PC-9 (cell line): ENCODE data around the gene NUF2. TPM values are rescaled to one million over a fixed set of nuclear protein-coding genes. Genes with fewer than 3 reads are reported as not detected.

Experiments
- BruUV-seq: library from RNA; stranded (reverse); fragments of 400-500 nt; replicated peaks from 2 replicates; lab custom pipeline; 2021; lab: Mats Ljungman, UMichigan
- CTCF ChIA-PET: fragments of 300-600 bp; sonication (Branson Sonifier 250); formaldehyde crosslinking; loops from one replicate; lab custom pipeline; 2022; ENCODE audit warnings: antibody characterized with exemption; lab: Charles Lee
- POLR2A ChIA-PET: fragments of 300-600 bp; sonication (Branson Sonifier 250); formaldehyde crosslinking; loops from one replicate; lab custom pipeline; 2022; ENCODE audit warnings: antibody characterized with exemption; ENCODE audit not compliant: unreplicated experiment; lab: Charles Lee
- DNase-seq, 2 experiments: peaks; one replicate each; pipeline versions ENCODE4 v3.0.0 to v3.0.0-alpha.2; 2015 to 2022; ENCODE audit warnings: mixed read lengths in 1 of 2
- H2AFZ ChIP-seq: fragments of 200-600 bp; sonication (generic); 2 replicates; pipeline ENCODE4 v1.8.1; 2017; ENCODE audit warnings: antibody characterized with exemption
- H3F3A ChIP-seq: fragments of 200-600 bp; sonication (generic); 2 replicates; pipeline ENCODE4 v1.8.1; 2017; ENCODE audit warnings: antibody characterized with exemption, mild to moderate bottlenecking, low read depth; ENCODE audit not compliant: insufficient read depth
- H3K27ac ChIP-seq: fragments of 200-600 bp; sonication (generic); 2 replicates; pipeline ENCODE4 v1.6.1; 2016; ENCODE audit warnings: mixed run types
- H3K27me3 ChIP-seq: fragments of 200-600 bp; sonication (generic); 2 replicates; pipeline ENCODE4 v1.6.1; 2016; ENCODE audit warnings: low read depth, mixed run types; ENCODE audit not compliant: insufficient read depth
- H3K36me3 ChIP-seq: fragments of 200-600 bp; sonication (generic); 2 replicates; pipeline ENCODE4 v1.6.1; 2016; ENCODE audit warnings: low read depth, mixed run types
- H3K4me1 ChIP-seq: fragments of 200-600 bp; sonication (generic); replicated peaks from 2 replicates; pipeline ENCODE4 v1.6.1; 2016; ENCODE audit warnings: mixed run types; ENCODE audit not compliant: insufficient read depth
- H3K4me2 ChIP-seq: fragments of 200-600 bp; sonication (generic); 2 replicates; pipeline ENCODE4 v1.6.1; 2017; ENCODE audit warnings: mixed run types
- H3K4me3 ChIP-seq: fragments of 200-600 bp; sonication (generic); 2 replicates; pipeline ENCODE4 v1.6.1; 2016; ENCODE audit warnings: mixed run types
- H3K79me2 ChIP-seq: fragments of 200-600 bp; sonication (generic); 2 replicates; pipeline ENCODE4 v1.6.1; 2017; ENCODE audit warnings: low read depth, mixed run types
- H3K9me2 ChIP-seq: fragments of 200-600 bp; sonication (generic); 2 replicates; pipeline ENCODE4 v1.8.1; 2017; ENCODE audit warnings: mild to moderate bottlenecking; ENCODE audit not compliant: insufficient read depth
- H3K9me3 ChIP-seq: fragments of 200-600 bp; sonication (generic); 2 replicates; pipeline ENCODE4 v1.8.1; 2016; ENCODE audit warnings: low read depth; ENCODE audit not compliant: insufficient read depth
- H4K20me1 ChIP-seq: fragments of 200-600 bp; sonication (generic); 2 replicates; pipeline ENCODE4 v1.8.1; 2017; ENCODE audit not compliant: insufficient read depth
- CTCF ChIP-seq: fragments of 200-600 bp; sonication (generic); conservative IDR thresholded peaks from 2 replicates; pipeline ENCODE4 v1.6.1; 2017; ENCODE audit warnings: mixed run types, antibody characterized with exemption, mild to moderate bottlenecking, moderate library complexity
- EZH2 ChIP-seq: fragments of 200-600 bp; sonication (generic); IDR thresholded peaks from 2 replicates; pipeline ENCODE4 v1.8.0; 2017; ENCODE audit warnings: antibody characterized with exemption, low read depth
- intact Hi-C: fragments of 100-400 bp; cut with micrococcal nuclease; formaldehyde crosslinking; loops from one replicate; pipeline ENCODE4 v1.10.0; 2022; ENCODE audit not compliant: unreplicated experiment
- total RNA-seq: library from RNA; stranded (reverse); gene quantifications from 2 replicates; pipeline ENCODE4 v1.2.3, GENCODE V29; 2021

The NUF2 gene
- total RNA-seq, 1 experiment from 2014 or later = 33.3 TPM

DNA sequence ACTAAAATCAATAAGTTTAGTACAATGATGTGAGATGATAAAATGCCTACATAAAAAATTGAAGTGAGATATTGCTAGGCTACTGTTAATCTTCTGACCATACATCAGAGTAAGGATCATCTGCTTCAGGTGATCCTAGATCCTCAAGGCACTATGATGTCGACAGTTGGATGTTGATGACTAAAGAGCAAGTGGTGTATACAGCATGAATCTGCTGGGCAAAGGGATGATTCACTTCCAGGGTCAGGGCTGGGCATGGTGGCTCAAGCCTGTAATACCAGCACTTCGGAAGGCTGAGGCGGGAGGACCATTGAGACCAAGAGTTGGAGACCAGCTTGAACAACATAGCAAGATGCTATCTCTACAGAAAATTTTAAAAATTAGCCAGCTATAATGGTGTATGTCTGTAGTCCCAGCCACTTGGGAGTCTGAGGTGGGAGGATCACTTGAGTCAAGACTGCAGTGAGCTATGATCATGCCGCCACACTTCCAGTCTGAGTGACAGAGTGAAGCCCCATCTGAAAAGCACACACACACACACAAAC lies 24.6 kb downstream of the NUF2 start:
- Histone ChIP-seq H3K79me2 (no peaks in the 10 kb centered on the region), H2AFZ (no peak overlapping the region), H3K9me2 (no peaks in the 10 kb centered on the region), H4K20me1 (no peaks in the 10 kb centered on the region), H3K27ac (no peak overlapping the region), H3K27me3 (no peaks in the 10 kb centered on the region), H3K9me3 (no peaks in the 10 kb centered on the region), H3K4me3 (no peak overlapping the region), H3K4me1 (no peaks in the 10 kb centered on the region), H3K36me3 (no peaks in the 10 kb centered on the region; the same call in none of the 2 replicates), H3F3A (no peaks in the 10 kb centered on the region; the same call in 1 of the 2 replicates), H3K4me2 (no peak overlapping the region)
- ChIA-PET POLR2A (interaction anchor here (0.6 kb wide), 1 partner anchor 546 kb away, joined by 3 read pairs; no protein-coding TSS in a partner anchor), CTCF (interaction anchor here (0.6 kb wide), 1 partner anchor 26 kb away, joined by 3 read pairs; no protein-coding TSS in a partner anchor)
- intact Hi-C loops = no loop called here
- TF ChIP-seq CTCF (no peak), EZH2 (no peak)
- DNase-seq = no peak
- no TSS peak for BruUV-seq

DNA sequence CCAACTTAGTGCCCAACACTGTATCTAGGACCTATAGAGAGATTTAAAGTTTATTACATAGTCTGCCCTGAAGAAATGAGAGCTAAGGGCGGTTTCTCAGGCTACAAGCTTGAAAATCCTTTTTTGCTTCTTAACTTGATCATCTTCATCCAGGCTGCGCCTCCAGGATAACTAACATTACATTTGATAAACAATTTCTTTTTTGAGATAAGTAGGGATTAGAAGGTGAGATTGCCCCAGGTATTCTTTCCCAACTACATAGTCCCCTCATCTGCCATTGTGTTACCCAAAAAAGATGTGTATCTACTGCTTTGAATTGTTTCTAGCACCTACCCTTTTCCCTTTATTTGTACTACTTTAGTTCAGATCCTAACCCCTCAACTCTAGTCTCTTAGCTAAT lies 25.4 kb downstream of the NUF2 start:
- POLR2A ChIA-PET = interaction anchor here (0.6 kb wide), 1 partner anchor 547 kb away, joined by 3 read pairs; no protein-coding TSS in a partner anchor
- Histone ChIP-seq H3K27ac (no peak overlapping the region), H3F3A (no peaks in the 10 kb centered on the region; the same call in 1 of the 2 replicates), H3K27me3 (no peaks in the 10 kb centered on the region), H3K4me3 (no peak overlapping the region), H4K20me1 (no peaks in the 10 kb centered on the region), H3K9me2 (no peaks in the 10 kb centered on the region), H2AFZ (no peak overlapping the region), H3K9me3 (no peaks in the 10 kb centered on the region), H3K36me3 (peaks cover 3% of the 10 kb centered on the region), H3K4me2 (no peak overlapping the region), H3K4me1 (no peaks in the 10 kb centered on the region), H3K79me2 (no peaks in the 10 kb centered on the region)
- no TSS peak for BruUV-seq
- DNase-seq = no peak
- CTCF ChIA-PET = no interaction called here
- no peak for TF ChIP-seq EZH2
- no peak for TF ChIP-seq CTCF
- intact Hi-C loops = no loop called here

DNA sequence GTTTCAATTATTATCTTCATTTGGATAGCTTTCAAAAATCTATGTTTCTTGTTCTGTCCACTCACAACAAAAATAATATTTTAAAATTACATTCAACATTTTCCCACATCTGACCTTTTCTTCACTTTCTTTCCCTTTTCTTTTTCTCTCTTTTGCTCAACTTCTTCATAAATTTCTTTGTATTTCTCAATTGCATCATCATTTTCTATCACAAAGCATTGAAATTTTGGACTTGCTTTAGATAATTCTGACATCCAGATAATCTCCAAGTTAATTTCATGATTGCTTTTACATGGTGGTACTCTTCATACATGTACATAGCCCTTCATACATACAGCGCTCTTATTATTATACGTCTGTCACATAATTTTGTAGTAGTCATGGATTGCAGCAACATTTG lies 30.2 kb downstream of the NUF2 start:
- no peak for DNase-seq
- H3K27ac ChIP-seq = no peak overlapping the region
- H3K9me2 ChIP-seq = no peaks in the 10 kb centered on the region
- intact Hi-C loops = no loop called here
- TF ChIP-seq CTCF (no peak), EZH2 (no peak)
- no peak overlapping the region for H3K4me3 ChIP-seq
- CTCF ChIA-PET = no interaction called here
- H3K9me3 ChIP-seq = no peaks in the 10 kb centered on the region
- no peaks in the 10 kb centered on the region for H3K27me3 ChIP-seq
- H3F3A ChIP-seq = no peaks in the 10 kb centered on the region; the same call in 1 of the 2 replicates
- no peaks in the 10 kb centered on the region for H4K20me1 ChIP-seq
- H3K4me1 ChIP-seq = no peaks in the 10 kb centered on the region
- POLR2A ChIA-PET = no interaction called here
- no TSS peak for BruUV-seq
- H3K4me2 ChIP-seq = no peak overlapping the region
- H3K79me2 ChIP-seq = no peaks in the 10 kb centered on the region
- H2AFZ ChIP-seq = no peak overlapping the region
- H3K36me3 ChIP-seq = peaks cover 3% of the 10 kb centered on the region
